ENCODE measurements around the gene SWI5.
"Not testable (repeated sequence)": the region's sequence is repeated elsewhere in the genome, so short reads cannot be mapped to it uniquely, and the experiment has no call there.

The SWI5 gene

GRCh38 chr9:128275198-128276007 lies 673 bp upstream of the SWI5 start, which contains the start of gene GOLGA2:
TSS of gene GOLGA2 (minus strand) at chr9:128276007. CDS start at chr9:128275976, 31 bp downstream.
- CTCF ChIA-PET = interaction anchor here (1.5 kb wide), 1 partner anchor 66 kb away, joined by 5 read pairs; no protein-coding TSS in a partner anchor
- POLR2A ChIA-PET (ENCODE audit: low non-redundant PET) = interaction anchor here (0.6 to 1.0 kb wide), 8 partner anchors 11 to 179 kb away, joined by 3 to 4 read pairs (median 4); partner anchors contain the start of gene CERCAM
- peak; percentile 80 for DNase-seq (ENCODE audit: low spot score)

GRCh38 chr9:128276574-128277270 lies 646 bp downstream of the SWI5 start:
- CTCF ChIA-PET = interaction anchor here (0.5 to 1.5 kb wide), 3 partner anchors 57 to 1559 kb away, joined by 3 to 5 read pairs (median 3); no protein-coding TSS in a partner anchor
- H3K27ac ChIP-seq = peak overlapping the region; percentile 81
- no peak for TF ChIP-seq CTCF (conservative IDR thresholded peaks at IDR 0.05; ENCODE audit: low read depth)
- DNase-seq (ENCODE audit: low spot score) = peak; percentile 78
- POLR2A ChIA-PET (ENCODE audit: low non-redundant PET) = interaction anchor here (0.6 to 1.0 kb wide), 5 partner anchors 16 to 592 kb away, joined by 3 to 4 read pairs (median 3); partner anchors contain the start of gene CERCAM

More at GRCh38 chr9:128275198-128276007, 673 bp upstream of the SWI5 start, which contains the start of gene GOLGA2:
- TF ChIP-seq CTCF (conservative IDR thresholded peaks at IDR 0.05; ENCODE audit: low read depth) = no peak
- peak within 1 kb of the TSS; percentile 81 for H3K27ac ChIP-seq

- POLR2A ChIA-PET (ENCODE audit: low non-redundant PET); CTCF ChIA-PET; DNase-seq (ENCODE audit: low spot score): not testable (repeated sequence)
- peak overlapping the region; percentile 33 for H3K27ac ChIP-seq
These were observed 3.3 kb downstream of the SWI5 start for GRCh38 chr9:128279088-128280073.

GRCh38 chr9:128280084-128280622 lies 4.1 kb downstream of the SWI5 start:
- peak overlapping the region; percentile 33 for H3K27ac ChIP-seq
- no peak for TF ChIP-seq CTCF (conservative IDR thresholded peaks at IDR 0.05; ENCODE audit: low read depth)
- CTCF ChIA-PET = no interaction called here
- POLR2A ChIA-PET (ENCODE audit: low non-redundant PET) = no interaction called here
- DNase-seq (ENCODE audit: low spot score) = no peak

- POLR2A ChIA-PET (ENCODE audit: low non-redundant PET) = no interaction called here
- peak overlapping the region; percentile 1; the same call in 1 of the 2 replicates for H3K27ac ChIP-seq
- no peak for TF ChIP-seq CTCF (conservative IDR thresholded peaks at IDR 0.05; ENCODE audit: low read depth)
- DNase-seq (ENCODE audit: low spot score) = no peak
- CTCF ChIA-PET = no interaction called here
These were observed 6.4 kb downstream of the SWI5 start for GRCh38 chr9:128282500-128282899.

- DNase-seq (ENCODE audit: low spot score) = no peak
- POLR2A ChIA-PET (ENCODE audit: low non-redundant PET) = no interaction called here
- CTCF ChIA-PET = interaction anchor here (0.5 to 1.4 kb wide), 6 partner anchors 12 to 250 kb away, joined by 3 to 4 read pairs (median 3); no protein-coding TSS in a partner anchor
- peak overlapping the region; percentile 12; the same call in 1 of the 2 replicates for H3K27ac ChIP-seq
- no peak for TF ChIP-seq CTCF (conservative IDR thresholded peaks at IDR 0.05; ENCODE audit: low read depth)
These were observed 9.1 kb downstream of the SWI5 start for GRCh38 chr9:128285033-128285784.
